WTC11 (cell line): ENCODE results near the gene SLC8A1. TPM values are rescaled to one million over a fixed set of nuclear protein-coding genes. Genes with fewer than 3 reads are reported as not detected.

Source experiments
- ATAC-seq: fragments of 200-7000 bp; cut with Tn5 transposase; 2 replicates; pipeline ENCODE4 v1.10.0; 2021; ENCODE audit warnings: mild to moderate bottlenecking, moderate library complexity
- CTCF ChIA-PET: fragments of 300-600 bp; sonication (Branson Sonifier 250); formaldehyde crosslinking; loops from one replicate; lab custom pipeline; 2021; ENCODE audit warnings: antibody characterized with exemption; lab: Charles Lee
- POLR2A ChIA-PET: fragments of 350-600 bp; sonication (Branson Sonifier 250); formaldehyde crosslinking; loops from one replicate; lab custom pipeline; 2021; ENCODE audit warnings: antibody characterized with exemption; lab: Charles Lee
- DNase-seq: peaks from one replicate; pipeline ENCODE4 v3.0.0; 2021; ENCODE audit warnings: low spot score
- H3K27ac Mint-ChIP-seq: 2 replicates; pipeline ENCODE4 v1.8.0; 2021; ENCODE audit warnings: mixed read lengths
- H3K27me3 Mint-ChIP-seq: 2 replicates; pipeline ENCODE4 v1.8.0; 2021; ENCODE audit warnings: low read depth, mild to moderate bottlenecking, moderate library complexity, mixed read lengths
- H3K36me3 Mint-ChIP-seq: 2 replicates; pipeline ENCODE4 v1.8.0; 2021; ENCODE audit warnings: mixed read lengths
- H3K4me1 Mint-ChIP-seq: 2 replicates; pipeline ENCODE4 v1.8.0; 2022; ENCODE audit warnings: mixed read lengths
- H3K4me3 Mint-ChIP-seq: 2 replicates; pipeline ENCODE4 v1.8.0; 2021; ENCODE audit warnings: mild to moderate bottlenecking, moderate library complexity, mixed read lengths
- H3K9me3 Mint-ChIP-seq: 2 replicates; pipeline ENCODE4 v1.8.0; 2021; ENCODE audit warnings: mixed read lengths
- CBFB ChIP-seq: sonication (generic); formaldehyde crosslinking; IDR thresholded peaks from 2 replicates; pipeline ENCODE4 v1.8.1; 2022; ENCODE audit warnings: mild to moderate bottlenecking, low read depth, missing genetic modification reagents
- CDX4 ChIP-seq: fragments of 250-450 bp; sonication (Bioruptor Pico); IDR thresholded peaks from 2 replicates; pipeline ENCODE4 v1.9.0; 2021; ENCODE audit warnings: moderate library complexity, mild to moderate bottlenecking, inconsistent platforms, borderline replicate concordance
- E2F4 ChIP-seq: sonication (generic); formaldehyde crosslinking; IDR thresholded peaks from 2 replicates; pipeline ENCODE4 v1.8.1; 2022; ENCODE audit warnings: low read depth, mild to moderate bottlenecking, moderate library complexity, missing genetic modification reagents, borderline replicate concordance
- E2F5 ChIP-seq: sonication (generic); formaldehyde crosslinking; IDR thresholded peaks from 2 replicates; pipeline ENCODE4 v1.8.1; 2022; ENCODE audit warnings: mild to moderate bottlenecking, moderate library complexity, missing genetic modification reagents
- EMX1 ChIP-seq: fragments of 250-450 bp; sonication (Bioruptor Pico); IDR thresholded peaks from 2 replicates; pipeline ENCODE4 v1.8.0; 2021; ENCODE audit warnings: mild to moderate bottlenecking
- ETV6 ChIP-seq: sonication (generic); formaldehyde crosslinking; IDR thresholded peaks from 2 replicates; pipeline ENCODE4 v1.8.1; 2022; ENCODE audit warnings: mild to moderate bottlenecking, missing genetic modification reagents
- FOXJ3 ChIP-seq: sonication (generic); formaldehyde crosslinking; IDR thresholded peaks from 2 replicates; pipeline ENCODE4 v1.9.0; 2021; ENCODE audit warnings: missing genetic modification reagents, mild to moderate bottlenecking, borderline replicate concordance
- GTF2I ChIP-seq: fragments of 250-450 bp; sonication (Bioruptor Pico); conservative IDR thresholded peaks from 2 replicates; pipeline ENCODE4 v1.4.0; 2021; ENCODE audit warnings: mild to moderate bottlenecking
- HMGXB4 ChIP-seq: sonication (generic); formaldehyde crosslinking; IDR thresholded peaks from 2 replicates; pipeline ENCODE4 v1.8.1; 2023; ENCODE audit warnings: mild to moderate bottlenecking, moderate library complexity, missing genetic modification reagents
- JUN ChIP-seq: sonication (generic); formaldehyde crosslinking; IDR thresholded peaks from 2 replicates; pipeline ENCODE4 v1.8.0; 2023; ENCODE audit warnings: mild to moderate bottlenecking, missing genetic modification reagents
- MXD4 ChIP-seq: fragments of 250-450 bp; sonication (Bioruptor Pico); IDR thresholded peaks from 2 replicates; pipeline ENCODE4 v1.8.0; 2021; ENCODE audit warnings: mild to moderate bottlenecking, moderate library complexity, borderline replicate concordance
- NFYB ChIP-seq: sonication (generic); formaldehyde crosslinking; conservative IDR thresholded peaks from 2 replicates; pipeline ENCODE4 v1.8.0; 2022; ENCODE audit warnings: low read depth, missing genetic modification reagents
- NR1H2 ChIP-seq: sonication (generic); formaldehyde crosslinking; IDR thresholded peaks from 2 replicates; pipeline ENCODE4 v1.9.0; 2021; ENCODE audit warnings: mild to moderate bottlenecking, moderate library complexity, missing genetic modification reagents
- RORB ChIP-seq: fragments of 250-450 bp; sonication (Bioruptor Pico); IDR thresholded peaks from 2 replicates; pipeline ENCODE4 v1.9.0; 2021; ENCODE audit warnings: mild to moderate bottlenecking
- STAT6 ChIP-seq: sonication (generic); formaldehyde crosslinking; conservative IDR thresholded peaks from 2 replicates; pipeline ENCODE4 v1.8.1; 2023; ENCODE audit warnings: mild to moderate bottlenecking, low read depth, missing genetic modification reagents, moderate library complexity
- ZNF423 ChIP-seq: fragments of 250-450 bp; sonication (Bioruptor Pico); IDR thresholded peaks from 2 replicates; pipeline ENCODE4 v2.1.2; 2022; ENCODE audit warnings: mild to moderate bottlenecking, moderate library complexity
- ZNF425 ChIP-seq: fragments of 250-450 bp; sonication (Bioruptor Pico); conservative IDR thresholded peaks from 2 replicates; pipeline ENCODE4 v1.9.0; 2021; ENCODE audit warnings: mild to moderate bottlenecking
- ZNF671 ChIP-seq: fragments of 250-450 bp; sonication (Bioruptor Pico); IDR thresholded peaks from 2 replicates; pipeline ENCODE4 v1.8.0; 2021; ENCODE audit warnings: mild to moderate bottlenecking
- total RNA-seq: library from RNA; stranded (reverse); gene quantifications from 3 replicates; pipeline ENCODE4 v1.2.3, GENCODE V29; 2021

SLC8A1 gene
- total RNA-seq, 1 experiment from 2014 or later: 2.6 TPM

GRCh38 chr2:40226637-40227036 lies 225.3 kb downstream of the SLC8A1 start:
- H3K4me3 Mint-ChIP-seq: no peak overlapping the region
- no peaks in the 10 kb centered on the region; the same call in 1 of the 2 replicates for H3K27me3 Mint-ChIP-seq
- H3K36me3 Mint-ChIP-seq: peaks cover 7% of the 10 kb centered on the region
- H3K27ac Mint-ChIP-seq: no peak overlapping the region
- no peak for ATAC-seq
- TF ChIP-seq NR1H2 (no peak), GTF2I (no peak), E2F5 (CRISPR knock-in tag) (no peak), STAT6 (no peak), MXD4 (CRISPR knock-in tag) (no peak), RORB (CRISPR knock-in tag) (no peak), ZNF423 (CRISPR knock-in tag) (no peak), NFYB (CRISPR knock-in tag) (no peak), E2F4 (CRISPR knock-in tag) (no peak), EMX1 (no peak), HMGXB4 (CRISPR knock-in tag) (no peak), FOXJ3 (no peak), JUN (CRISPR knock-in tag) (no peak), CBFB (CRISPR knock-in tag) (no peak), ZNF425 (CRISPR knock-in tag) (no peak), ETV6 (CRISPR knock-in tag) (no peak), ZNF671 (CRISPR knock-in tag) (no peak), CDX4 (CRISPR knock-in tag) (no peak)
- ChIA-PET CTCF (no interaction called here), POLR2A (no interaction called here)
- DNase-seq: no peak
- H3K9me3 Mint-ChIP-seq: peaks cover 12% of the 10 kb centered on the region
- peaks cover 29% of the 10 kb centered on the region for H3K4me1 Mint-ChIP-seq
